HG03457 (cell line): ENCODE results near the gene DISC1.

Experiments used
- ATAC-seq: cut with Tn5 transposase; IDR thresholded peaks from one replicate; pipeline ENCODE4 v1.9.1; 2021; ENCODE audit warnings: moderate number of reproducible peaks; ENCODE audit not compliant: unreplicated experiment

Gene DISC1

DNA sequence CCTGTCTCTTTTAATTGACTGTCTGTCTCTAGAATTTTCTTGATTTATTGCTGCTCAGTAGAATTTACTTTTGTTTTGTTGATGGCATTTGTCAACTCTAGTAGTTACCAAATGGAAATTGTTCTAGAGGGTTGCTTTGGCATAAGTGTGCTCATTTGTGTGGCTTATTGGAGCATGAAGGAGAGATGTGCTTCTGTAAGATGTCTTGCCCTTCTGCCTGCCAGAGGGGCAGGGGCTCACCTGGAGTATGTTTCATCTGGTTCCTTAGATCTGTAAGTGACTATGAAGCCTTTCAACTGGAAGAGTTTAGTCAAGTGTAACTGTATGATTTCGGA is 345.5 kb downstream of the DISC1 start:
- no peak for ATAC-seq

DNA sequence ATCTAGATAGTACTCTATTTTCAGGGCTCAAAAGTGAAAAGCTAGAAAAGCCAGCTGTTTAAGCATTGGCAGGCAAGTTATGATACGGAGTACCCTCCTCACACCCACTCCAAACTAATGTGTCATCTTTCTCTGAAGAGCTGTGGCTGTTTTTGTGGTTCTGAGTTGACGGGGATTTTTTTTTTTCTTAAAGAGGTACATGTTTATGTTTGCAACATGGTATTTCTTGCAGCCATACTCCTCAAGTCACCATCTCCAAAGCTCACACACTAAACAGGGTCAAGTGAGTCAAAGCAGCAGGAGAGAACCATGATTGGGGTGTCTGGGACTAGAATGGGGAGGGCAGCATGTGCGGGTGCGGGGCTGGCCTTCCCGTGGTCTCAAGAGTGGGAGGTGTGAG is 347.2 kb downstream of the DISC1 start:
- ATAC-seq: no peak

DNA sequence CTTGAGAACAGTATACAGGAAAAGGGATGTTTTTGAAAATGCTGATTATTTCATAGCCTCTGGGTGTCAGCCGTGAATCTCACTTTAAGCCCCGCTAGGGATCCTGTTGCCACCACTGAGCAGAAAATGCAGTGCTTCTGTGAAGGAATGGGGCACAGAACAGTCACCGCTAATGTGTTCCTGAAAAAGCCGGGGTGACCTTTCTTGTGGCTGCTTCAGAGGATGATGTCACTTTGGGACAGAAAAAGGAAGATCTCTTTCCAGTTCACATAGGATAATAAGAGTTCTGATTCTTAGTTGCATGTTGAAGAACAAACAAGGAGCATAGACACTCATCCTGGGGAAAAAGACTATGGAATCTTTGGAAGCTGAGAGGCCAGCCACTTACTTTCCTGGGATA is 349.6 kb downstream of the DISC1 start:
- no peak for ATAC-seq

DNA sequence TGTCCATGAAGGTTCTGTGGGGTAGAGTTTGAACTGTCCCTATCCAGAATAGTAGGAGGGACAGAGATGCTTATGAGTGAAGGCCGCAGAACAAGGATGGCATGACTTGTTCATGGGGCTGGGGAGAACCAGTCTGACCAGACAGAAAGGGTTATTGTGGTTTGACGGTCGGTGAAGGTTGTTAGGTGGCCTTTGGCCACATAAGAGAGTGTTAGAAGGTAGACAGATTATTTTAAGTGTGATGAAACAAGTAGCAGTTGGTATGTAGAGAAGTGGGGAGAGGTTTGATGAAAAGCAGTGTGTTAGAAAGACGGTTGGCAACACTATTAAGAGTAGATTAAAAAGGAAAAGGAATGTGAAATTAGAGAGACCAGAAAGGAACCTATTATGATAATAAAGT is 355.1 kb downstream of the DISC1 start:
- ATAC-seq: no peak

DNA sequence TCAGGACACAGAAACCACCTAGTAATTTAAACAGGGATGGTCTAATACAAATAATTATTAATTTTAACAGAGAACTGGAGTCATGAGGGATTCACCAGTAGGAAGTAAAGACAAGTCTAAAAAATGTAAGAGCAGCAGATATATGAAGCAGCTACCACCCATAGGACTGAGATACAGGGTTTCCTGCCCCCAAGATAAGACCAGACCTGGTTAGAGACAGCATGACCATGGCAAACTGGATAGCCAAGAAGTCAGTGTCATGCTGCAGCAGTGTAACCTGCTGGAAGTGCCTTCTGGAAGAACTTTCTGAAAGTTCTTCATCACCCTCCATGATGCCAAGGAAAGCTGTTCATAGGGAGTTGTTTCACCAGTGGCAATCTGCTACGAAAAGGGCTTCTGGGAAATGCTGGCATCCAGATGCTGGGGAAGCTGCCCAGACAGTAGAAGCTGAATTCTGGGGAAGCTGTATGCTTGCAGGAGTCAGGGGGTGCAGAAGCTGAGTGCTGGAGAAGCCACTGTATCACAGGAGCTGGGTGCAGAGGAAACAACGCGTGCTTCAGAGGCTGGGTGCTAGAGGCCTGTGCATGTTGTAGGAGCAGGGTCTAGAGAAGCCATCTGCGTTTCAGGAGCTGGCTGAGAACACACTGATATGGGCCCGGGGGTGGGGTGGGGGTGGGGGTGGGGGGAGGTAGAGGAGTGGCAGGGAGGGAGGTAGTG is 356.4 kb downstream of the DISC1 start:
- ATAC-seq: no peak

DNA sequence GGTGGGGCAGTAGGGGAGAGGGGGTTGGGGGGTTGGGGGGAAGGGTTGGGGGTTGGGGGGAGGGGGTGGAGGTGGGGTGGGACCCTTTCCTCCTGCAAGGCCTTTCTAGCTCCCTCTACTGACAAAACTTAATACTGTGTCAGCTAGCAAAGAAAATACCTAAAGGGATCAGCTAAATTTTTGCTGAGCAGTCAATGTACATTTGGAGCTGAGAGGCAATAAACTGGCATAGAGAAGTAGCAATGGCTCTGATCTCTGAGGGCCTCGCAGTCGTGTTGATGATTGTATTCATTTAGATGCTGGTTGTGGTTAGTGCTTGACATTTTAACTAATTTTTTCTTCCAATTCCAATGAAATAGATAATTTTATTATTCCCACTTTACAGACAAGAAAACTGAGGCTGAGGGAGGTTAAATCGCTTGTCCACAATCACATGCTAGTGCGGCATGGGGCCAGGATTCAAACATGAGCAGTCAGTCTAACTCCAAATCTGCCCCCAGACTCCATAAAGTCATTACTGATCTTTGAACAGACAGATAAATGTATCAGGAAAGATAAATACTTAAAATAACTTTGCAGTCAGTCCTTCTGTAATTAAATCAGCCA is 357.1 kb downstream of the DISC1 start:
- ATAC-seq: no peak

DNA sequence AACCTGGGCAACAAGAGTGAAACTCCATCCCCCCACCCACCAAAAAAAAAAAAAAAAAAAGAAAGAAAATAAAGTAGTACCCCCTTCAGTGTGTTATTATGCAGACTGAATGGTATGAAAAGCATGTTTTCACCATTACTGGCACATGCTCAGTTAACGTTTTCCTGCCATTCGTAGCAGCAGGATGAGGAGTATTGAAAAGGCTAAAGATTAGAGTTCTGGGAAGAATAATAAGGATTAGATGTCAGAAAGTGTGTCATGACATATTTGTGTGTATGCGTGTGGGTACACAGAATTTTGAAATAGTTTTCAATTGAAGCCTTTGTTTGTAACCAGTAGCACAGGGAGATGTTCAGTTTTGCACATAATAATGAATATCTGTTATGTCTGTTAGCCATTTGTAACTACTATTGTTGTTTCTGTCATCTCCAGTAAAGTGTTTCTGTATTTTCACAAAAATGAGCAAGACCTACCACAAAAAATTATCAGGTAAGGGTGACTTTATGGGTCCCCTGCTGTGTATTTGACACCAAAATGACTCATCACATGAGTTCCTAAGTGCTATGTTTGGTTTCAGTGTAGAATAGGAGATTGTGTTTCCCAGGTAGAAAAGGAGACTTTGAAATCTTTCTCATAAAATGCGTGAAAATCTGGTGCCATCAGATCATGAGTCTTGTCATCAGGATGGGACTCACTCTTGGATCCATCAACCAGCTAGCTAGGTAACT is 358.9 kb downstream of the DISC1 start:
- no peak for ATAC-seq

DNA sequence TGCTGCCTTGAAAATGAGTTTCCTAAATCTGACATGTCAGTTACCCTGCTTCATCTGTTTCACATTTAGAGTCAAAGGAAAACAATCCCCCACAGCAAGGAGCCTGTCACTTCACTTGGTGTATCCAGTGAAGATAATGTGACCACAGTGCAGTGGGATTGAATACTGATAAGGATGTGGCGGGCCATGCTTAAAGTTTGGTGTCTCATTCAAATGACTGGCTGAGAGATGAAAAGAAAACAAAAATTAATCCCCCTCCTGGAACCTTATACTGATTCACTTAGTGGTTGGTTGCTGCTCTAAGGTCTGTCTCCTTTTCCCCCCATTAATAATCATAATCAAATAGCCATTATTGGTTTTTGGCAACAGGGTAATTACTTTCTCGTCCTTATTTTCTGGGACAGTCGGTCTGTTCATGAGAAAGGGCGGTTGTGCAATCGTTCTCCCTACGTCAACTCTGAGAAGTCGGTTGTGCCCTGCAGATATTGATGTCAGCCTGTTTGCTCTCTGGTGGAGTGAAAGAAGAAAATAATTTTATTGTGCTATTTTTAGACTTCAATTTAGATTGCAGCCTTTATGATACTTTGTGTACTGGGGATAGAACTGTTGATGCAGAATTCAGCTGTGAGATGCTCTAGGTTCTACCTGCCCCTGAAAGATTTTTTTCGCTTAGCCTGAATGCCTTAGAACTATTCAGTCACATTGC is 360.2 kb downstream of the DISC1 start:
- no peak for ATAC-seq

DNA sequence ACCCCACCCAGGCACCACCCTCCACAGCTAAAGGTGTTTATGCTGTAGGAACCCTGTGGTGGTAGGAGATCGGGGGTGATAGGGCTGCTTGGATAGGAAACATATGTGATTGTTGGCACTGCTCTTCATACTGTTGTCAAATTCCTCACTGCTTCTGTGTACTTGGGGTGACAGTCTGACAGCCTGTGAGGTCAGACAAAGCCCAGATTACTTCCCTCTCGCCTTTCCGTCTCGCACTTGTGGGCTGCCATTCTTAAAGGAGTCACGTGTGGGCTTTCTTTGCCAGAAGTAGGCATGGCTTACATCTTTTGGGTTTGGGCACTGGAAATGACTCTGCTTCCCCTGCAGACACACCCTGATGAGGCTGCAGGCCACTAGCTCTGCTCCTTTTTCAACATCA is 363.8 kb downstream of the DISC1 start:
- no peak for ATAC-seq

DNA sequence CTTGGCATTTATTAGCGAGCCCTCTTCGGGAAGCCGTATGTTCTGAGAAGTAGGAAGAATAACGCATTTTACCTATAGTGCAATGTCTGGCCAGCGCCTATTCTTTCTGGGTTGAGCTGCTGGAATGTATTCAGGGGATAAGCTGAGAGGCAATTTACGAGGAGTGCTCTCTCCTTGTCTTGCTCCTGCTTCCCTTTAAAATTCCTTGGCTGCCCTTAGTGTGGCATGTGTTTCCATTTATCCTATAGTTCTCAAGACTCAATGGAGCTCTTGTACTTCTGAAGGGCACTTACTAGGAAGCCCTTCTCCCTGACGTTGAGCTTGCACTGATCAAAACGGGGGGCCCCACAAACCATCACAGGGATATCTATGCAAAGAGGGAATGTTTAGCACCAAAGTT is 364.6 kb downstream of the DISC1 start:
- no peak for ATAC-seq

DNA sequence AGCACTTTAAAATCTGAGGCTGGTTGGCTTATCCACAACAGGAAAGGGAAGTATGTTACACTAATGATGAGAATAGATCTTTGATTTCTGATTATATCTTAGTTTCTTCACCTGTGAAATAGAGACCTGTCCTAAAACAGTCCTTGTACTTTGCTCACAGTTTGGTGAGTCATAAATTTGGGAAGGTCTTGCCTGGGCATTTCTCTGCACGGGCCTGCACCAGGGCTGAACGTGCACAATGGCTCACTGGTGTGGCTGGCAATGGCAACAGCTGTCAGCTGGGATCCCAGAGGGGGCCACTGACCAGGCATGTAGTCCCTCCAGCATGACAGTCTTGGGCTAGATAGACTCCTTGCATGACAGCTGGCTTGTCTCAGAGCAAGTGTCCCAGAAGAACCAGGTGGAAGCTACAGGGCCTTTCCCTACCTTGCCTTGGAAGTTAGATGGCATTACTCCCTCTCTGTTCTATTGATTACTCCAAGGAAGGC is 367.4 kb downstream of the DISC1 start:
- no peak for ATAC-seq

DNA sequence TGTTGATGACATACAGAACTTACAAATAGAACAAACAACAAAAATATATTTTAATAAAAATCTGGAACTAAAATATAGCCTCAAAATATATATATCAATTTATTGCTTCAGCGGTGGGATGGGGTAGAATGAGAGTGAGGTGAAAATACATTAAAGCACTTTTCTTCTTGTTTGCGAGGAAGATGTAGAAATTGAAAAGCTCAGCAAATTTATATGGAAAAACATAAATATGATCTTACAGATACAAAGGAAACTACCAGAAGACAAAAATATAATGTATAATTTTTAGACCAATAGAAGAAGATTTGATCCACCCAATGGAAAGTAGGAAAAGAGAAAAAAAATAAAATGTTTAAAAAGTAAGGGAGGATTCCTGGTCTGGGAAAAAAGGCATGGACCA is 372.2 kb downstream of the DISC1 start:
- no peak for ATAC-seq

DNA sequence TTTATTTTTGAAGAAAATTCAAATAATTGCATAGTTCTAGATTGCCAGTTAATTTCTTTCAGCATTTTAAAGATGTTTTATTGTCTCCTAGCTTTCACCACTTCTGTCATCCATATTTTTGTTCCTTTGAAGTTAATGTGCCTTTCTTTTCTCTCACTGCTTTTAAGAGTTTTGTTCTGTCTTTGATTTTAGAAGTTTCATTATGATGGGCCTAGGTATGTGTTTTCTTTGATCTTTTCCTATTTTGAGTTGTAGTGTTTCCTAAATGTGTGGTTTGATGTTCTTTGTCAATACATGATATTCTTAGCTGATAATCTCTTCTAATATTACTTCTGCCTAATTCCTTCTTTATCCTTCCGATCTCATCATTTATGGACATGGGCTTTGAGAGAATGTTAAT is 378.7 kb downstream of the DISC1 start:
- ATAC-seq: no peak

DNA sequence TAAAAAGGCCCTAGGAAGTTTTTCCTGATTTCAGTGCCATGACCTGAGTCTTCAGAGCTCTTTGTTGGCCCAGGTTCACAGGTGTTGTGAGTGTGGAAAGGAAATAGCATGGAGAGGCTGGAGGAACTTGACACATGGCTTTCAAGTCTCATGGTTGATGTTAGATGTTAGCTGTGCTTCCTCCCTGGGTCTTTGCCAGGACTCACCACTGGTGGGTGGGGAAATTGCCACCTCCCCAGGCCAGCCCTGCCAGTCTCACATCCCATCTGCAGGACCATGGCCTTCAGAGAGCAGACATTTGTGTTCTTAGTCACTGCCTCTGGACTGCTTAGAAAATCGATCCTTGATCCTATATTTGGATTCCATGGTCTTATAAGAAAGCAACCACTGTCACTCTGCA is 383.2 kb downstream of the DISC1 start:
- ATAC-seq: no peak

DNA sequence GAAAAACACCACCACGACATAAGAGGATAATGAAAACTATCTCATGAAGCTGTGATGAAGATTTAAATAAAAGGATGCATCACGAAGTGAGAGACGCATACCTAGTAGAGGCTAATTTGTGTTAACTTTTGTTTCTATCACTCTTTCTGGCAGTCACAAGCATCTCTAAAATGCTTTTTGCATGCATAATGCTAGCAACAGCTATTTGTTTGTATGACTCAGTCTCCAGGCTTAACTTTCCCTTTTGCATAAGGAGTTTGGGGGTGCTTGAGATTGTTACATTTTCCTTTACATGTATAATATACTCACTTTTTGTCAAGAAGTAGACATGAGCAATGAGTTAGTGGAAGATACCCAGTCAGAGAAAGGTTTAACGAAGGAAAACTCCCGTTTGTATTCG is 385.4 kb downstream of the DISC1 start:
- no peak for ATAC-seq

DNA sequence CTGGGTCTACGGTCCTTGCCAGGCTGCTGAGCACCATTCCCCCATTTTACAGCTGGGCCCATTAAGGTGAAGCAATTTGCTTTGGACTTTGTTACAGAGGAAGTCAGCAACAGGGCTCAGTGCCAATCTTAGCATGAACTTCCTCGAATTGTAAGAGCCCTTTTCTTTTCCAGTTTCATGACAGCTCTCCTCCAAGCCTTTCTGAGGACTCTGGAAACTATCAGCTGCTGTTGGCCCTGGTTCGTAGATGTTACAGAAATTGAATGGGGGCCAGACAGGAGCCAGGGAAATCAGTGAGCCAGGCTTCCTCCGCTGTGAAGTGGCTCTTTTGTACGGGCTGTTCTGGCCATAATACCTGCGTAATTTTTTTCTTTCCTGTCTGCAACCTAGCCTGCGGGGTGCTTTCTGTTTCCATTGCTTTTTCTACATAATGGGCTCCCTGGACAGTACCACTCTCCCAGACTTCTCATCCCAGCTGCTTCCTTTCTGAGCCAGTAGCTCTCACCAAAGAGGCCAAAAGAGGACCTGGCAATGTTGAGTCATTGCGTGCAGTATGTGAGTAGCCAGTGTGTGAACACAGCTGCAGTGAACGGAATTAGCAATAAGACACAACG is 386.3 kb downstream of the DISC1 start:
- no peak for ATAC-seq

DNA sequence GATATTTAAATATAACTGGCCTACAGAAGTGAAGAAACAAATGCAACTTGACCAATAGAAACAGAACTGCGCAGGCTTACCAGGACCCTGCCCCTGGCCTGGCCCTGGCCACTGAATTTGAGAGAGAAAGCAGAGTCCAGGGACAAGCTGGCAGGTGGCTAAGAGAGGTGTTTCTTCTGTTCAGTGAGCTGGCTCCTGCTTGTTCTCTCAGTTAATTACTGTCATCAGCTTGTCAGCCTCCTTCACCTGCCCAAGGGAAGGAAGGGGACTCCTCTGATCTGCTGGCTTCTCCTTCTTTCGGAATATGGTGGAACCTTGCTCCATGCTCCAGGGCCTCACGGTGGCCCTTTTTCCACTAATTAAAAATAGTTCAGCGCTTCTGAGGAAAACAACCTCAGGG is 388.4 kb downstream of the DISC1 start:
- ATAC-seq: no peak

DNA sequence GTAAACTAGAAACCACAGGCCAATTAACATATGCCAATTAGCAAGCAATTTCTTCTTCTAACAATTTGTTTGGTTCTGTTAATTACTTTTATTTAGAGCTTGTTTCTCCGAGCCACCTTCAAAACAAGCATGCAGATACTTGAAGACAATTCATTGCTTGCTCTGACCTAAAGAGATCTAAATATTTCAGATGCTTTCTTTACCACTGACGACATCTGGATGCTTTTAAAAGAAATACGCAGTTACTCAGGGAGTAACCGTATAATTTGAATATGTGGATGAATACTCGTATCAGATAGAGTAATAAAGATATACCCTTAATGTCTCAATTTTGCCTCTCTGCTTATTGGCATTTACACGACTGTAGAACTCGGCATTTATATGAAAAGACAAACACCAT is 390.0 kb downstream of the DISC1 start:
- ATAC-seq: no peak

DNA sequence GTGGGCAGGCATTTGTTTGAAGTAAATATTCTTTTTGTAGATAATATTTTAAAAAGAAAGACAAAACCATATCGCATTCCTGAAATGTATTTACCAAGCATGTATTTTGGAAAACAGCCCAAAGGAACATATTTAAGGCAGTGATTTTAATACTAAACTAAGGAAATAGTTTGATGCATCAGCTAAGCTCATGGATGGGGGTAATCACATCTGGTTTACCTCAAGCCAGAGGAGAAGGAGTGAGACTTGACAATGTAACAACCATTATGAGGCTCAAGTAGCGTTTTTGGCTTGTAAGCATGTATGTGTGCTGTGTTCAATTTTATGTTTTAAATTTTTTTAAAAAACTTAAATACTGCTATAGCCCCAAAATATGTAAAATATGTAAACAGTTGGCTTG is 390.5 kb downstream of the DISC1 start:
- ATAC-seq: no peak

DNA sequence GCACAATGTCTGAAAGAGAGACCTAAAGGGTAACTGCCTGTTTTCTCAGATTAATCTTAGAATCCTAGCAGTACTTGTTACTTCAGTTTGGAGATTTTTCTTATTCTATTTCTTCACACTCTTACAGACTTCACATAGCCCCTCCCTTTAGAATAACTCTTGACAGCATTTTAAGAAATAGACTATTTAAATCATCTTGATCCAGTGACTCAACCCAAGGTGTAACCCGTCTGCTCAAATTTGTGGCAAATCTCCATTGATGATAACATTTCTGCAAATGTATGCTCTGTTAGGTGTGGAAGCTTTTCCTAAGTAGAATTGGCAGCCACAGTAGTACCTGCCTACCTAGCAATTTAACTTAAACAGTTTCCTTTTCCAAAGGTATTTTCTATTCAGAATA is 391.2 kb downstream of the DISC1 start:
- no peak for ATAC-seq
